AG04450 (cell line): ENCODE measurements around the gene EPB41L4A. TPM values are rescaled to one million over a fixed set of nuclear protein-coding genes. Genes with fewer than 3 reads are reported as not detected.

Experiments
- CTCF ChIA-PET: fragments of 300-600, 350-600 bp; formaldehyde crosslinking; extraction: SDS; loops from one replicate; lab custom pipeline; 2022; ENCODE audit warnings: antibody characterized with exemption, inconsistent platforms; lab: Charles Lee
- POLR2A ChIA-PET: fragments of 350-600 bp; formaldehyde crosslinking; extraction: SDS; loops from one replicate; lab custom pipeline; 2021; ENCODE audit warnings: antibody characterized with exemption, inconsistent platforms; lab: Yijun Ruan, JAX
- DNase-seq: peaks from one replicate; pipeline ENCODE4 v3.0.0-alpha.2; 2011; ENCODE audit warnings: low read depth, low spot score
- H3K27ac ChIP-seq: one replicate; pipeline ENCODE4 v1.5.1; 2012; ENCODE audit warnings: low read depth, low read length, control low read depth
- H3K27me3 ChIP-seq: one replicate; pipeline ENCODE4 v1.6.0; 2012; ENCODE audit warnings: low read length; ENCODE audit not compliant: control insufficient read depth, insufficient read depth
- H3K4me3 ChIP-seq: 2 replicates; pipeline ENCODE4 v1.5.1; 2011; ENCODE audit warnings: mild to moderate bottlenecking, low read depth, low read length, control low read depth
- H3K9me3 ChIP-seq: 2 replicates; pipeline ENCODE4 v1.5.1; 2012; ENCODE audit warnings: low read length; ENCODE audit not compliant: control insufficient read depth, insufficient read depth
- CTCF ChIP-seq: IDR thresholded peaks from 2 replicates; pipeline ENCODE4 v1.5.1; 2011; ENCODE audit warnings: low read depth, low read length, control low read depth, inconsistent platforms
- polyA plus RNA-seq: library from polyadenylated mRNA; depleted of rRNA; stranded (reverse); fragments of >200 nt; gene quantifications from 2 replicates; pipeline ENCODE4 v1.2.3, GENCODE V29; 2011

Gene EPB41L4A
- polyA plus RNA-seq, 1 experiment: not detected

DNA sequence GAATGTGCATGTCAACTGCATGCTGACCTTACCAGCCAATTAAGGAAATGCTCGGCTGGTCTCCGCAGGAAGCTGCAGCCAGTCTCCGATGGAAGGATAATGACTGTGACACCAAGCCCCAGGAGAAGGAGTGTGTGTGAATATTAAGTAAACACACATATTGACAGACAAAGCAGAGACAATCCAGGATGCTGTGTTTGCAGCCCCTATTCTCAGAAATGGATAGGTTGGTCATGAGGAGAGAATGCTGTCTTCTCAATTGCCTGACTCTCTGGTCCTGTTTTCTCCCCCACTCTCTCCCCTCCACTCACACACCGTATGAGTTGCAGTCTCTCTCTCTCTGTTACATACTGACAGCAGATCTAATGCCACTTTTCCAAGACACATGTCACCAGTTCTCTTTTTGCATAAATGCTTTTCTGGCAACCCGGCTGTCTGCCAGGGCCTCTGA, 85.7 kb downstream of the EPB41L4A start:
- H3K4me3 ChIP-seq: no peak overlapping the region
- no peak for TF ChIP-seq CTCF
- H3K27me3 ChIP-seq: peaks cover 3% of the 10 kb centered on the region
- no peak for DNase-seq
- no peaks in the 10 kb centered on the region for H3K9me3 ChIP-seq
- ChIA-PET CTCF (interaction anchor here (0.5 kb wide), 1 partner anchor 1075 kb away, joined by 3 read pairs; no protein-coding TSS in a partner anchor), POLR2A (no interaction called here)
- no peak overlapping the region for H3K27ac ChIP-seq

DNA sequence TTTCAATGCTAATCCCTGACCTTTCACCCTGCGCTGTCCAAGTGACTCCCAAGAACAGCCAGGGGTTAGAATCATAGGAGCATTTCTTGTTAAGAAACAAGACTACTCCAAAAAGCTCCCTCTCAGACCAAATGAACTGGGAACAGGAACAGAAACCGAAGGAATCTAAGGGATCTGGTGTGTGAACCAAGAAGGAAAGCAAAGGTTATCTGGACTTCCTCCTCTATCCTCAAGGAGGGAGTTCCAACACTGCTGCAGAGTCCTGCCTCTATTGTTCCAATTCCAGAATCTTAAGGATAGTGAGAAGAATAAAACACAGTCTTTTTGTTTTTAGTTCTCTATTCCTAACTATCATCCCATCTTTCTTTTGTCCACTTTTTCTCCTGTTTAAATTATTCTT, 87.2 kb downstream of the EPB41L4A start:
- TF ChIP-seq CTCF: no peak
- CTCF ChIA-PET: no interaction called here
- DNase-seq: no peak
- Histone ChIP-seq H3K27ac (no peak overlapping the region), H3K27me3 (peaks cover 3% of the 10 kb centered on the region), H3K9me3 (no peaks in the 10 kb centered on the region), H3K4me3 (no peak overlapping the region)
- POLR2A ChIA-PET: no interaction called here

DNA sequence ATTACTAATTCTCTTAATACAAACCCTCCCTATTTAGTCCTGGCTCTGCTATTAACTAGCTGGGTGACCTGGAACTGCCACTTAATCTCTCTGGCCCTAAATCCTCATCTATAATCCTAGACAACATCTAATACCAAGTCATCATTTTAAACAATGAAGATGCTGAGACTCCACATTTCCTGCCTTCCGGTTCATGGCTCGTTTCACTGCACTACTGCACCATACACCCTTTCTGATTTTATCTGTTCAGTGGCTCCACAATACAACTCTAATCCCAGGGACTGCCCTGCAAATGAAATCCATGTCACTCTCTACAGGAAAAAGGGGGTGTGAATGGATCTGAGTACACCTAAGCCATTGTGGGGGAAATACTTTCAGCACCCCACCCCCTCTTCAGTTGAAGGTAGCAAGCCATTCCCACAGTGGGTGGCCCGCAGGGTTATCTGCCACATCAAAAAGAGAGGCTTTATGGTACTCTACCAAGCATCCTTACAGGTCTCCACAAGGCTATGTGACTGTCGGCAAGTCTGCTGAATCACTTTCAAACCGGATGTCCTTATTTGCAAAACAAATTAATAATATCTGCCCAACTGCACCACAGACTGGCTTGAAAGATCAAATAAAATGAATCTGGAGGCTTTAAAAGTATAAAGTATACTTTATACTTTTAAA, 89.5 kb downstream of the EPB41L4A start:
- no peak for TF ChIP-seq CTCF
- DNase-seq: no peak
- H3K27me3 ChIP-seq: no peaks in the 10 kb centered on the region
- H3K4me3 ChIP-seq: no peak overlapping the region
- ChIA-PET CTCF (no interaction called here), POLR2A (no interaction called here)
- H3K9me3 ChIP-seq: no peaks in the 10 kb centered on the region
- H3K27ac ChIP-seq: no peak overlapping the region

GRCh38 chr5:112323166-112323565, 95.9 kb downstream of the EPB41L4A start:
- no peaks in the 10 kb centered on the region for H3K9me3 ChIP-seq
- no peak overlapping the region for H3K27ac ChIP-seq
- H3K27me3 ChIP-seq: no peaks in the 10 kb centered on the region
- no peak for TF ChIP-seq CTCF
- no peak overlapping the region for H3K4me3 ChIP-seq
- POLR2A ChIA-PET: no interaction called here
- CTCF ChIA-PET: no interaction called here
- no peak for DNase-seq

- no peak for DNase-seq
- Histone ChIP-seq H3K4me3 (no peak overlapping the region), H3K27me3 (no peaks in the 10 kb centered on the region), H3K9me3 (no peaks in the 10 kb centered on the region), H3K27ac (no peak overlapping the region)
- POLR2A ChIA-PET: no interaction called here
- TF ChIP-seq CTCF: no peak
- CTCF ChIA-PET: interaction anchor here (0.5 kb wide), 1 partner anchor 1131 kb away, joined by 4 read pairs; no protein-coding TSS in a partner anchor
These were observed 98.7 kb downstream of the EPB41L4A start for GRCh38 chr5:112320408-112320807.
